GM21717 (cell line): Measurements from ENCODE around the gene MCF2L2.
"Not testable (repeated sequence)": the region's sequence is repeated elsewhere in the genome, so short reads cannot be mapped to it uniquely, and the experiment has no call there.

Experiments used
- ATAC-seq: cut with Tn5 transposase; IDR thresholded peaks from one replicate; pipeline ENCODE4 v1.9.1; 2021; ENCODE audit warnings: mild to moderate bottlenecking, moderate library complexity; ENCODE audit not compliant: unreplicated experiment

The MCF2L2 gene

DNA sequence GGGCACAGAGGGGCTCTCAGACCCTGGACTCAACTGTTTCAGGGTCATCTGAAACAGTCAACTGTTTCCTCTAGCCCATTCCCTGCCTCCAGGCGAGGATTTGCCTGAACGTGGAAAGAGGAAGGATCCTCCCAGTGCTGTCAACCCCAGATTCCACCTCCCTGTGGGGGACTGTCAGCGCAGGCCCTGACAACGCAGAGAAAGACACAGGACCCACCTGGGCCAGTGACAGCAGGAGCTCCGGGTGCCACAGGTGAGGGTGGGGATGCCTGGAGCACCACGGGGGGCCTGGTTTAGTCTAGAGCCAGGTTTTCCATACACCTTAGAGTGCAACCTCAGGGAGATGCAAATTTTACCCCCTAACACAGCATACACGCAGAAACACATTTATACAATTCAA, 246.3 kb downstream of the MCF2L2 start:
- ATAC-seq: no peak

DNA sequence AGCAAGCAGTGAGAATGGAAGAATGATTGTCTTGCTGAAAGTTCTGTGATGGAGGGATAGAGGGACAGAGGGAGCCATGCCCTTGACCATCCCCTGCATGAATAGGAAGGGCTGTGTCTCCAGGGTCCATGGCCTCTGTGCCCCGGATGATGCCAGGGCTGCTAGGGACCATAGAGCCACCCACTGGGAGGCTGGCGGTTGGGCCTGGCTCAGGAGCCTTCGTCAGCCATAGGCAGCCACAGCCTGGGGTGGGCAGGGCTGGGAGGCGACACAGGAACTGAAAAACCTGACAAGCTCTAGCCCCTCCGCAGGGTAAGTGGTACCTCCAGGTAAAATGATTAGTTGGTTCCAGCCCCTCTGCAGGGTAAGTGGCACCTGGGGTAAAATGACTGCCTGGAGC, 246.8 kb downstream of the MCF2L2 start:
- ATAC-seq: no peak

DNA sequence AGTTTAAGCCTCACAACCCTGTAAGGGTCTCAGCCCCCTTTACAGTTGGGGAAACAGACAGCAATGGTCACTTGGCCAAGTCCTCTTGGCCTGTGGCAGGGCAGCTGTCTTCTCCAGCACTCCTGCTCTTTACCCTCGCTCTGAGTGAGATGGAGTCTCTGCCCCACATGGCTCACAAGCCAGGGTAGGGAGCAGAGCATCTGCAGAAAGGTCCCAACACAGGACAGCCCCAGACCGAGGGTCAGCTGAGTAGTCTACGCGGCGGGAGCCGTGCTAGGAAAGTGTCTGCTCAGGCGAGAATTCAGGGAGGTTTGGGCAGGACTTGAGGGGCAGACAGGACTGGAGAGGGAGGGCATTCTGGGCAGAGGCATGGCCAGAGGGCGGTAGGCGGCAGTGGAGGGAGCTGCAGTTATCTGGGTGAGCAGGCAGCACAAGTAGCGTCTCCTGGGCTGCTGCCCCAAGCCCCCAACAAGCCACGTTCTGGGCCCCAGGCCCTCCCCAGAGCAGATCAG, 247.6 kb downstream of the MCF2L2 start:
- ATAC-seq: no peak

DNA sequence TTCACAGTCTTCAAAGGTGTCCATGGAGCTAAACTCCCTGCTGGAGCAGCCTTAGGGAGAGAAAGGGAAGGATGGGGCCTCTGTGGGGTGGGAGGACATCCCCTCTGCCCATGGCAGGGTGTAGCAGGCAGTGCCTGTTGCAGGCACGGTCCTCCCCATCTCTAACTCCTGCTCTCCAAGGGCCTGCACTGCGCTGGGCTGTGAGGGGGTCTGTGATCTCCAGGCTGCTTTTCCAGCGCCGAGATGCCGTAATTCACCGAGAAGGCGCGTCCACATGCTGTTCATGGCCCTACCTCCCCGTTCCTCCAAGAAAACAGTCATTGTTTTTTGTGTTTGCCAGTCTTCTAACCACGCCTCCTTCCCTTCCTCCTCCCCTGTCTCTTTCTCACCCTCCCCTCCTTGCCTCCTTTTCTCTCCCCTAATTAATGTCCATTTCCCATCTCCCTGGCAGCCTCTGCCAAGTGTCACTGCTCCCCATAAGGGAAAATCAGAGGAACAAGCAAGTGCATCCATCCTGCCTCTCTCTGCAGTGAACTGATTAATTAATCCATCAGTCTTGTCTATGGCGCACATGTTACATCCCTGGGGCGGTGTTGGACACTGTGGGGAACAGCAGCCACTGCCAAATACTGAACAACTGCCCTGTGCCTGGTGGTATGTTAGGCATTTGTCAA, 248.2 kb downstream of the MCF2L2 start:
- ATAC-seq: no peak

DNA sequence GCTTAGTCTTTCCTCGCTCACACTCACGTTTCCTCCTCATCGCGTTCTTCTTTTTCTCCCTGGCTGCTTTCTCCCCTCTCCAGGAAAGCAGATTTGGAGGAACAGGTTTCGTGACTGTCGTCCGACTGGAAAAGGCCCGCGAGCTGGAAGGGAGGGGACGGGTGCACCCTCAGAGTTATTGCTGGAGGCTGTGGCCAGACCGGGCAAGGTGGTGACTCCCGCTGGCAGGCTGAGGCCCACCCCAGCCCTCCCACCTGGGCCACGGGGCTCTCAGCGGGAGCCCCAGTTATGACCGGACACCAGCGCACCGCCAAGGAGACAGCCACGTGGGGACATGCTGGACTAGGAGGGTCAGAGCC, 248.9 kb downstream of the MCF2L2 start:
- not testable (repeated sequence) for ATAC-seq

DNA sequence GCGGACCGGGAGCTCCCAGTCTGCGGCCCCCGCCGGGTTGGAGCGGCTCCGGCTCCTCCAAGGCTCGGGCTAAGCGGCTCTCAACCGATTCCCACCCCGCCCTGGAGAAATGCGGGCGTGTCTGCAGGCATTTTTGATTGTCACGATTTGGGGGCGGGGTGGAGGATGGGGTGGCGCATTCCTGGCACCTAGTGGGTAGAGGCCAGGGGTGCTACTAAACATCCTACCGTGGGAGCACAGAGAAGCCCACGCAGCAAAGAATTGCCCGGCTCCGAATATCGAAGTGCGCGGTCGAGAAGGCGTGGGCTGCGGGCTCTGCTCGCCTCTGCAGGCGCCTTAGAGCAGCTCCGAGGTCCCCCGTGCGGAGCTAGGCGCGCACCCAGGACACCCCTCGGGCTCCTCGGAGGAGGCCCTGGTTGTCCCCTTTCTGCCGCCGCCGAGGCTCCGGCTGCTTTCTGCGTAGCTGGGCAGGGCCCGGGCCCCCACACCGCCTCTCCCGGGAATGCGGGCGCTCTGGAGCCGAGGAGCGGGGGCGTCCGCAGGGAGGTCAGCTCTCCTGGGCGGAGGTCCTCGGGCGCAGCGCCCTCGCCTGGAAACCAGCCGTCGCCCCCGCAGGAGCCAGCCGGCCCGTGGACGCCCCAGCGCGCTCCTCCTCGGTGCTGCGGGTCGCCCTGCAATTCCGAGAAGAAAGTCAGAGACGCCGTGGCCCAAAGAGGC, 249.4 kb downstream of the MCF2L2 start:
- ATAC-seq: no peak

DNA sequence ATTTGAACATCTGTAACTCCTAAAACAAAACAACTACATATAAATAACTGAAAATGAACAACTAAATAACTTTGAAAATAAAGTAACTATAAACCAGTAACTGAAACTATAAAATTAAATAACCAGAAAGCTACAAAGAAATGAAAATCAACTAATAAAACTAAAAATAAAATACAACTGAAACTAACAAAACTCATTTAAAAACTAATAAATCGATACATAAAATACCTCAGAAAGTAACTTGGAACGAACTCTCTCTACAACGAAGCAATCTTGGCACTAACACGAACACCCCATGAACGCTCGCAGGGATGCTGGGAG, 249.9 kb downstream of the MCF2L2 start:
- ATAC-seq: no peak

DNA sequence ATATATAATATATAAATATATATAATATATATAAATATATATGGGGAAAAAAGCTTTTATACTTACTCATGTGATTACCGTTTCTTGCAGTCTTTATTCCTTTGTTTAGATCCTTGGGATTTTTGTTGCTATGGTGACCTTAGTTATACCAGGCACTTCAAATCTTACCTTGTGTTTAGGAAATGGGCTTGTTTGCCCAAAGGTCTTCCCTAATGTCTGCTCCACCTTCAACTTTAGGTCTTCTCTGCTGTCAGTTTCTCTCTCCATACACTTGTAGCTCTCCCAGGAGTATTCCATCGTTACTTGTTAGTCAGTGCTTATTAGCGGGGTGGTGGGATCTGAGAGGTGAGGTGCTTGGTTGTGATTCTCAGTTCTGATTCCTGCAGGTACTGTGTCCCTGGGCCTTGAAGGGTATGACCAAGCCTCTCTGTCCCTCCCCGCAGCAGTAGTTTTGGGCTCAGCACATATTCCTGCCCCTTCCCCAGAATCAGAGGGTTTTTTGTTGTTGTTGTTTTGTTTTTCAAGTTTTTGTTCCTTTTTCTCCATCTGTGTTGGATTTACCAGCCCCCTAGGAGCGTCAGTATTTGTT, 256.3 kb downstream of the MCF2L2 start:
- ATAC-seq: no peak

DNA sequence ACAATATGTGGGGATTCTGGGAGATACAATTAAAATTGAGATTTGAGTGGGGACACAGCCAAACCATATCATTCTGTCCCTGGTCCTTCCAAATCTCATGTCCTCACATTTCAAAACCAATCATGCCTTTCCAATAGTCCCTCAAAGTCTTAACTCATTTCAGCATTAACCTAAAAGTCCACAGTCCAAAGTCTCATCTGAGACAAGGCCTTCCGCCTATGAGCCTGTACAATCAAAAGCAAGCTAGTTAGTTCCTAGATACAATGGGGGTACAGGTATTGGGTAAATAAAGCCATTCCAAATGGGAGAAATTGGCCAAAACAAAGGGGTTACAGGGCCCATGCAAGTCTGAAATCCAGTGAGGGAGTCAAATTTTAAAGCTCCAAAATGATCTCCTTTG, 260.4 kb downstream of the MCF2L2 start:
- not testable (repeated sequence) for ATAC-seq

DNA sequence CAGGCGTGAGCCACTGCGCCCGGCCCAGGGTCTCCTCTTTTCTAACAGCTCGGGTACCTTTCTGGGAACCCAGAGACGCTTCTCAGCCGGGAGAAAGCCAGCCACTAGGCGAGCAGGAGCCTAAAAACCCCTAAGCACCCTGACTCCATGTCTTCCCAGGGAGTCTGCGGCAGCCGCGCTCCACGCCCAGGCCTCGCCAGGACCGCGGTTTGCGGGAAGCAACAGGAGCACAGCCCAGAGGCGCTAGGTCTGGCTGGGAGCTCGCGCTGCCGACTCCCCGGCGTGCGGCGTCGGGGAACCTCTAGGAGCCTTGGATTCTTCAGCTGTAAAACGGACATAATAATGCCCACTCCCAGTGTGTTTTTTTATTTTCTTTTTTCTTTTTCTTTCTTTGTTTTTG, 264.9 kb downstream of the MCF2L2 start:
- ATAC-seq: no peak

DNA sequence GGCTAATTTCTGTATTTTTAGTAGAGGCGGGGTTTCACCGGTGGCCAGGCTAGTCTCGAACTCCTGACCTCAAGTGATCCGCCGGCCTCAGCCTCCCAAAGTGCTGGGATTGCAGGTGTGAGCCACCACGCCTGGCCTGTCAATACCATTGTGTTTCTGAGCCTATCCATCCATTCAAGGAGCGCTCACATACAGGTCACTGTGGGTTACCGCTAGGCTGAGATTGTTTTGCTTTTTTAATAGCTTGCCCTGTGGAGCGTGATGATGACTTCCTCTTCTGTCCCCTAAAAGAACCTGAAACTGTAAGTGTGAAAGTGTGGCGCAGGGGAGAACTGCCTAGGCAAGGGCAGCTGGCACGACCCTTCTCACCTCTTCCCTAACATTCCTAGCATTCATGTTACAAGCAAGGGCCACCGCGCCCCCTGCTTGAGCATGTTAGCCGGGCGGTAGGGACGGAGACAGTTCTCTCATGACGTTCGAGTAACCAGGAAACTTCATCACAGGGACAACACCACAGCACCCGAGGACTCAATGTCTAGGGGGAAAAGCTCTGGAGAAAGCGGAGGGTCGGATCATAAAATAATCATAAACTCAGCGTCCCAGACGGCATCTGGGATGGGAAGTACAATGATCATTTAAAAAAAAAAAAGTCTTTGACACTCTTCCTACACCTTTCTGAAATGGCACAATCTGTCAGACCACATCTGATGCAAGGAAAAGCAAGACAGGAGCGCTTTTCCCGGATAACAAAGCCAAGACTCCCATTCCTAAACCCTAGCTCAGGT, 266.7 kb downstream of the MCF2L2 start:
- ATAC-seq: peak; percentile 71

DNA sequence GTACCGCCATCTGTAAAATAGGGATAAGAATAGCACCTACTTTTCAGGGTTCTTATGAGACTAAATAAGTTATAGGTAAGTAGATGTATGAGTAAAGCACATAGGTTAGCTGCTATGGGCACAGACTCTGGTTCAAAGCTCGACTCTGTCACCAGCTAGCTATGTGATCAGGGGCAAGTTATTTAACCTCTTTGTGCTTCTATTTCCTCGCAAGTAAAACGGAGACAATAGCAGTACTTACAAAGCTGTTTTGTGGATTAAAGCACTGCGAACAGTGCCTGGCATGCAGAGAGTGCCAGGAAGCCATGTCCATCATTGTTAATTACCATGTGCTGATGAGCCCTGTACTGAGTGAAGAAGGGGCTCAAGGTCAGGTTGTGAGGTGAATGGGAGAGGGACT, 267.8 kb downstream of the MCF2L2 start:
- no peak for ATAC-seq

DNA sequence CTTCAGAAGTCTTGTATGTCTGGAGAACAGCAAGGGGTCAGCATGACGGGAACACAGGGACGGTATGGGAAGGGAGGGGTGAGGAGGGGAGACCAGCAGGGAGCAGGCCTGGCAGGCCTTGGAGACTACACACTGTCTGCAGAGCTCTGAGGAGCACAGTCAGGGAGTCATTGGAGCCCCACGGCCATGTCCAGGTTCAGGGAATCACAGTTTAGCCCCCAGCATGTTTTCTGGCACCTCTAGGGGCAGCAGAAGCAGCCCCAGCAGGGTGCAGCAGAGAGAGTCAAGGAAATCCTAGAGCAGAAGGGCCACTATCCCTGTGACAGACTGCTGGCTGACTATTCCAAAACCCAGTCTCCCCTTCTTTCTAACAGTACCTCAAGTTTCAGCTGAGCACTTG, 269.1 kb downstream of the MCF2L2 start:
- no peak for ATAC-seq

DNA sequence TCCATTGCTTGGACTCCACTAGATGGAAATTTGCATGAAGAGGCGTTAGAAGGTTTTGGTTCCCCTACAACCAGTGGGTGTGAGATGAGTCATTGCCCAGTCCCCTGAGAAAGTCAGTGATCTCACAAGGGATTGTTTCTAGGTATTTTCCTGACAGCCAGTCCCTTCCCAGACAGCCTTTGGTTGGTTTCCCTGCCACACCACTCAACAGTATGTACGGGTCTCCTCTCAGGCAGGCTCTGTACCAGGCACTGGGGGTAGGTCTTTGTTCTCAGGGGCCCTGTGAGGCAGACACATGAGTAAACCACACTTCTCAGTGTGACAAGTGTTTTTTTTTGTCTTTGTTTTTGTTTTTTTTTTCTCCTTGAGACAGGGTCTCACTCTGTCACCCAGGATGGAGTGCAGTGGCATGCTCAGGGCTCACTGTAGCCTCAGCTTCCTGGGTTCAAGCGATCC, 269.8 kb downstream of the MCF2L2 start:
- peak; percentile 52 for ATAC-seq

DNA sequence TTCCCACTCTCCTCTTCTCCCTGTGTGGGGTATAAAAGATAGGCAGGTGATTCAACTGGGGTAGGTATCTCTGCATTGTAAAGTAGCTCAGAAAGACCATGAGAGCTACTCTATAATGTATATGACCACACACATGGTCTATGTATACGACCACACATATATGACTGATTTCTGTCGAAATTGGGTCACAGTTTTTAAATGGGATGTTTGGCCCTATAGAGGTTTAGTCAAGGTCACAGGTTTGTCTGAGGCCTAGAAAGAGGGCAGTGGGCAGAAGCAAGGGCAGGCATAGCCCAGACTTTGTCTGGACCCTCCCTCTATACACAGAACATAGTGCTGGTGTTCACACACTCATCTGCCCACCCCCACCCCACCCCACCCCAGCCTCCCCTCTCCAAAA, 270.3 kb downstream of the MCF2L2 start:
- peak; percentile 19 for ATAC-seq

DNA sequence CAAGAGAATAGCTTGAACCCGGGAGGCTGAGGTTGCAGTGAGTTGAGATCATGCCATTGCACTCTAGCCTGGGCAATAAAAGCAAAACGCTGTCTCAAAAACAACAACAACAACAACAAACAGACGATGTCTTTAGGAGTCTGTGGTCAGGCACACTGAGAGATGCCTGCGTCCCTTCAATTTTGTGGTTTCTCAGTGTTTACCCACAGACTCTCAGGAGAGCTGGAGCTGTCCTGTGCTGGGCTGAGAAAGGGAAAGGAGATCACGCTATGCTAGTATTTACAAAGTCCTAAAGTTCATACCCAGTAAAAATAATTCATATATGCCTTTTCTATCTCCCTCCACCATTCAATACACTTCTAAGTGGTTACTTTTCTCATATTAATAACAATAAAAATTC, 272.2 kb downstream of the MCF2L2 start:
- ATAC-seq: no peak

DNA sequence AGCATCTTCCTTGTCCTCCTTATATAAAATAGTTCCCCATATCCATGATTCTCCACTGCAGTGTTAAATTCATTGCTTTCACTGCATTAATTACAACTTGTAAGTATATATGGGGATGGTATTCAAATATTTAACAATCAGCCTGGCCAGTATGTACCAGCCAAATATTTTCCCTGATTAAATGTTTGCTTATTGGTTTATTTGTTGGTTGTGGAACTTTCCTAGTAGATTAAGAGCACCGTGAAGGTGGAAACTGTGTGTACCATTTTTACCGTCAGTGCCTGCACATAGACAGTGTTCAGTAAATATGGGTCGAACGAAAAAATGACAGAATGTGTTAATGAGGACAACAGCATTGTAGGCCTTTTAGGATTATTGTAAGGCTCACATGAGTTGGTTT, 272.9 kb downstream of the MCF2L2 start:
- no peak for ATAC-seq

DNA sequence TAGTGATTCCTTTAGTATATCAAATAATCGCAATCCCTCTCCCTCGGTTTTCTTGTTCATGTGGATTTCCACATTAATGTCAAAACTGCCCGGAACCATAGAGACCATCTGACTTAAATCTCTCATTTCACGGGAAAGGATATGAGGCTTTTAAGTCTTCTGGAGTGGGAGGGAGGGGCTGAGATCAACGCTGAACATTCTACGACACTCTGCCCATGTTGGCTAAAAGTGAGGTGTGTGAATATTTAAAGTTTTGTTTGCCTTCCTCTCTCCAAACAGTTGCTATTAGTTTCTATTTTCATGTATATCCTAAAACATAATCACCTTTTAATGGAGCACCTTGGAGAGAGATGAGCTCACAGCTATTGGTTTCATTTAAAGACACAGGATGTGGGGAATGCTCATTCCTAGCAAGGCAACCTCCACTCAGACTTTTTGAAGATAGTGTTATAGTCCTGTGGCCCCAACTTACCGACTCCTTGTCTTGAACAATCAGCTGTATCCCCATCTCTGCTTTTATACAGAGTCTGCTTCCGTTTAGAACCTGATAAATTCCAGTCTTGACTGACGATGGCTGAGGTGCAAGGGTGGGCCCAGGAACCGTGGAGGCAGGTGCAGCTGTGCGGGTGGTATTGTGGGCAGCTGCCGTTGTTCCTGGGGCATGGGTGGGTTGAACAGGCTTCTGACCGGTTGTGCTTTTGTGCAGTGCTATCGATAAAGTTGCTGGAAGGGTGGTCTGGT, 275.0 kb downstream of the MCF2L2 start:
- no peak for ATAC-seq

DNA sequence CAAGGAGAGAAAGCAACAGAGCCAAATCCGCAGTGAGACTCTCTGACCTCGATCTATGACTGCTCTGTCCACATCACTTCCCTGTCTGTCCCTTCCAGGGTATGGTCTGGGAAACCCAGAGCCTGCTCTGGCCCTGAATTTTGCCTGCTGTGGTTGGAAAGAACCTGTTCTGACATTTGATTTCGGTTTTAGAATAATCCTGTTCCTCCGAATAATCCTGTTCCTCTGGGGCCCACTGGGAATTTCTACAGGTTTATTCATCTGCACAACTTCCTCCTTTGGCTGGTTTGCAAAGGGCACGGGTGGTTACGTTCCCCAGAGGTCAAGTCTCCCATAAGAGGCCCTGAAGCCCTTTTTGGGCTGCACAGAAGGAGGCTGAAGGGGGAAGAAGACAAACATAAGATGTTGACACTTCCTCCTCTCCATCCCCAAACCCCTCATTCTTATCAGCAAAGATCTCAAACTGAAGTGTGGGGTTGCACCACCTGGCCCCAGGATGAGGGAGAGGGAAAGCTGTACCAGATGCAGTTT, 276.5 kb downstream of the MCF2L2 start:
- no peak for ATAC-seq

DNA sequence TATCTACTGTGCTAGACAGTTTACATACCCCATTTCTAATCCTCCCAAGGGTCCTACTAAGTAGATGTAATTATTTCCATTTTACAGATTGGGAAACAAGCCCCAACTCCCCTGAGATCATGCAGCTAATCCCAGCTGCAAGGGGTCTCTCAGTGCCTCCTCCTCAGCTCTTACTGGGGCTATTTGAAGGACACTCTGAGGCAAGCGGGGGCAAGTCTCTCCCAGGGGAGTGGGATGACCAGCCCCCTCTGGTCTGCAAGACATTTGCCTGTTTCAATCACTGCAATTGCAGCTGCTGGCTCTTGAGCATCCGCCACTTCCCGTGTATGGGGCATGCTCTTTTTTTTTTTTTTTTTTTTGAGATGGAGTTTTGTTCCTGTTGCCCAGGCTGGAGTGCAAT, 277.3 kb downstream of the MCF2L2 start:
- ATAC-seq: no peak
